AG09319 (cell line): Measurements from ENCODE around the gene THADA.

Experiments used
- DNase-seq: peaks from one replicate; pipeline ENCODE4 v3.0.0-alpha.2; 2010; ENCODE audit warnings: low read depth; ENCODE audit errors: extremely low read depth
- CTCF ChIP-seq: IDR thresholded peaks from 2 replicates; pipeline ENCODE4 v1.5.1; 2011; ENCODE audit warnings: low read depth, mild to moderate bottlenecking, inconsistent platforms, low read length, moderate library complexity

The THADA gene

GRCh38 chr2:43481927-43482542 is 113.8 kb downstream of the THADA start:
- no peak for TF ChIP-seq CTCF
- DNase-seq = no peak

GRCh38 chr2:43480874-43481273 is 115.0 kb downstream of the THADA start:
- TF ChIP-seq CTCF = no peak
- DNase-seq = no peak

- TF ChIP-seq CTCF = no peak
- DNase-seq = no peak
Measured at GRCh38 chr2:43478412-43479086, 117.3 kb downstream of the THADA start.

- TF ChIP-seq CTCF = no peak
- DNase-seq = no peak
Measured at GRCh38 chr2:43475922-43476321, 119.9 kb downstream of the THADA start.

- TF ChIP-seq CTCF = no peak
- no peak for DNase-seq
Measured at GRCh38 chr2:43475137-43475846, 120.5 kb downstream of the THADA start.

- TF ChIP-seq CTCF = no peak
Measured at GRCh38 chr2:43474273-43474672, 121.6 kb downstream of the THADA start.

GRCh38 chr2:43473767-43474166 is 122.1 kb downstream of the THADA start:
- DNase-seq = no peak
- TF ChIP-seq CTCF = no peak

More at GRCh38 chr2:43474273-43474672, 121.6 kb downstream of the THADA start:
- DNase-seq = no peak
